ENCODE measurements around the gene CNTNAP5.

- TF ChIP-seq CTCF (IDR thresholded peaks at IDR 0.05) = no peak
- no peak for TF ChIP-seq POLR2A (IDR thresholded peaks at IDR 0.05)
- TF ChIP-seq EP300 (IDR thresholded peaks at IDR 0.05) = no peak
- no peak for TF ChIP-seq POLR2AphosphoS5 (IDR thresholded peaks at IDR 0.05)
These were observed 310.0 kb downstream of the CNTNAP5 start for GRCh38 chr2:124335058-124335457.
